Neural progenitor cell (in vitro differentiated cells): ENCODE data around the gene MAN2A2.

Experiments
- CTCF ChIP-seq: fragments of 200-600 bp; sonication (generic); IDR thresholded peaks from 2 replicates; pipeline ENCODE4 v1.5.1; 2017; ENCODE audit warnings: antibody characterized with exemption, mild to moderate bottlenecking
- EZH2 ChIP-seq: fragments of 200-600 bp; sonication (generic); IDR thresholded peaks from 2 replicates; pipeline ENCODE4 v1.6.1; 2017; ENCODE audit warnings: antibody characterized with exemption, mild to moderate bottlenecking, moderate library complexity

GRCh38 chr15:90918034-90918788, 15.1 kb downstream of the MAN2A2 start:
- TF ChIP-seq CTCF = no peak
- no peak for TF ChIP-seq EZH2
